NB4 (cell line): ENCODE measurements around the gene KRTAP10-7.
"Not testable (repeated sequence)": the region's sequence is repeated elsewhere in the genome, so short reads cannot be mapped to it uniquely, and the experiment has no call there.

Experiments
- DNase-seq: peaks from one replicate; pipeline ENCODE4 v3.0.0; 2010; ENCODE audit warnings: low read depth
- H3K4me3 ChIP-seq: one replicate; pipeline ENCODE4 v1.5.1; 2011; ENCODE audit warnings: mild to moderate bottlenecking, low read depth, low read length, moderate library complexity
- MAX ChIP-seq: IDR thresholded peaks from 2 replicates; pipeline ENCODE4 v1.6.1; 2011; ENCODE audit warnings: low read depth, low read length
- MYC ChIP-seq: IDR thresholded peaks from 2 replicates; pipeline ENCODE4 v1.6.1; 2011; ENCODE audit warnings: low read depth, low read length
- POLR2A ChIP-seq: IDR thresholded peaks from 2 replicates; pipeline ENCODE4 v1.6.1; 2011; ENCODE audit warnings: mild to moderate bottlenecking; ENCODE audit not compliant: insufficient read length; ENCODE audit errors: extremely low read depth
- TF ChIP-seq, protein P1 (sequence below): IDR thresholded peaks from one replicate; pipeline ENCODE4 v1.5.1; 2012; ENCODE audit warnings: low read depth, low read length

Gene KRTAP10-7

DNA sequence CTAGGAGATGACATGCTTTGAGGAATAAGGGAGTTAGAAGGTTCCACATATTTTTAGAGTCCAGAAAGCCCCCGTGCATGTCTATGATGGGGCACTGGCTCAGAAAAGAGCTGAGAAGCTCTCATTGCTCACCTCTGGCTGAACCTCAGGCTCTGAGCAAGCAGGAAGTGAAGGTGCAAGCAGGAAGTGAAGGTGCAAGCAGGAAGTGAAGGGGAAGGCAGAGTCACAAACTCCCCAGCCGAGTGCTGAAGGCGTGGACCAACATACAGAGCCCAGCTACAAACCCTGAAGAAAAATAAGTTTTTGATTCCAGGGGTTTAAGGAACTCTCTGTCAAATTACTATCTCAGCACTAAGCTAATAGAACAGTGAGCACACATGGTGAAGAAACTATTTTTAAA, 18.5 kb downstream of the KRTAP10-7 start:
- no peak for DNase-seq
- TF ChIP-seq POLR2A = no peak
- TF ChIP-seq, protein P1, sequence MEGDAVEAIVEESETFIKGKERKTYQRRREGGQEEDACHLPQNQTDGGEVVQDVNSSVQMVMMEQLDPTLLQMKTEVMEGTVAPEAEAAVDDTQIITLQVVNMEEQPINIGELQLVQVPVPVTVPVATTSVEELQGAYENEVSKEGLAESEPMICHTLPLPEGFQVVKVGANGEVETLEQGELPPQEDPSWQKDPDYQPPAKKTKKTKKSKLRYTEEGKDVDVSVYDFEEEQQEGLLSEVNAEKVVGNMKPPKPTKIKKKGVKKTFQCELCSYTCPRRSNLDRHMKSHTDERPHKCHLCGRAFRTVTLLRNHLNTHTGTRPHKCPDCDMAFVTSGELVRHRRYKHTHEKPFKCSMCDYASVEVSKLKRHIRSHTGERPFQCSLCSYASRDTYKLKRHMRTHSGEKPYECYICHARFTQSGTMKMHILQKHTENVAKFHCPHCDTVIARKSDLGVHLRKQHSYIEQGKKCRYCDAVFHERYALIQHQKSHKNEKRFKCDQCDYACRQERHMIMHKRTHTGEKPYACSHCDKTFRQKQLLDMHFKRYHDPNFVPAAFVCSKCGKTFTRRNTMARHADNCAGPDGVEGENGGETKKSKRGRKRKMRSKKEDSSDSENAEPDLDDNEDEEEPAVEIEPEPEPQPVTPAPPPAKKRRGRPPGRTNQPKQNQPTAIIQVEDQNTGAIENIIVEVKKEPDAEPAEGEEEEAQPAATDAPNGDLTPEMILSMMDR = no peak
- no peak for TF ChIP-seq MAX
- TF ChIP-seq MYC = no peak
- no peak overlapping the region for H3K4me3 ChIP-seq

- TF ChIP-seq, protein P1 = no peak
- TF ChIP-seq MYC = no peak
- TF ChIP-seq MAX = no peak
- TF ChIP-seq POLR2A = no peak
- H3K4me3 ChIP-seq = no peak overlapping the region
- no peak for DNase-seq
Measured at GRCh38 chr21:44619886-44620285, 19.5 kb downstream of the KRTAP10-7 start.

- no peak overlapping the region for H3K4me3 ChIP-seq
- no peak for DNase-seq
- no peak for TF ChIP-seq MAX
- no peak for TF ChIP-seq MYC
Measured at GRCh38 chr21:44623575-44623974, 23.2 kb downstream of the KRTAP10-7 start.

GRCh38 chr21:44625756-44626155, 25.4 kb downstream of the KRTAP10-7 start:
- DNase-seq = no peak

DNA sequence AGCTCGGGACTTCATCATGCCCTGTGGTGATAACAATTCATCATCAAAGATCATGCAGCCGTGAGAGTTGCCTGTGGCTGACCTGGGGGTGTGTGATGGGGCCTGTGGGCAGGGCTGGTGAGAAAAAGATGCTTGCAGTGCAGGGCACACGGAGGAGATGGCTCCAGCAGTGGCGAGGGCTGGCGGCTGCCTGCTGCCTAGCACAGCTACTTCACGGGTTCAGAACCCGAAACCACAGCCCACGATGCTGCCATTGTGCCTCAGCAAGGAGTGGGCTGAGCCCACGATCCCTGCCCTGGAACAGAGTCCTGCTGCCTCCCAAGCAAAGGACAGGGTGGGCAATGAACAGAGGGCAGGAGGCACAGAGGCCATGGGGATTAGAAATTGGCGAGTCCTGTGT, 25.9 kb downstream of the KRTAP10-7 start:
- TF ChIP-seq POLR2A = no peak
- TF ChIP-seq, protein P1 = no peak
- no peak for TF ChIP-seq MAX
- no peak for TF ChIP-seq MYC
- no peak for DNase-seq
- no peak overlapping the region for H3K4me3 ChIP-seq

More at GRCh38 chr21:44625756-44626155, 25.4 kb downstream of the KRTAP10-7 start:
- H3K4me3 ChIP-seq = no peak overlapping the region
- TF ChIP-seq MYC (no peak), MAX (no peak), POLR2A (no peak)
- TF ChIP-seq, protein P1 = no peak

- no peak for DNase-seq
- TF ChIP-seq MAX (no peak), POLR2A (no peak), MYC (no peak)
- TF ChIP-seq, protein P1 = no peak
- H3K4me3 ChIP-seq = no peak within 1 kb of the TSS
Measured at GRCh38 chr21:44626673-44627143, 26.3 kb downstream of the KRTAP10-7 start, which contains the start of gene KRTAP10-9. KRTAP10-9 (plus strand) TSS chr21:44627093; CDS start chr21:44627172, 79 bp downstream.

DNA sequence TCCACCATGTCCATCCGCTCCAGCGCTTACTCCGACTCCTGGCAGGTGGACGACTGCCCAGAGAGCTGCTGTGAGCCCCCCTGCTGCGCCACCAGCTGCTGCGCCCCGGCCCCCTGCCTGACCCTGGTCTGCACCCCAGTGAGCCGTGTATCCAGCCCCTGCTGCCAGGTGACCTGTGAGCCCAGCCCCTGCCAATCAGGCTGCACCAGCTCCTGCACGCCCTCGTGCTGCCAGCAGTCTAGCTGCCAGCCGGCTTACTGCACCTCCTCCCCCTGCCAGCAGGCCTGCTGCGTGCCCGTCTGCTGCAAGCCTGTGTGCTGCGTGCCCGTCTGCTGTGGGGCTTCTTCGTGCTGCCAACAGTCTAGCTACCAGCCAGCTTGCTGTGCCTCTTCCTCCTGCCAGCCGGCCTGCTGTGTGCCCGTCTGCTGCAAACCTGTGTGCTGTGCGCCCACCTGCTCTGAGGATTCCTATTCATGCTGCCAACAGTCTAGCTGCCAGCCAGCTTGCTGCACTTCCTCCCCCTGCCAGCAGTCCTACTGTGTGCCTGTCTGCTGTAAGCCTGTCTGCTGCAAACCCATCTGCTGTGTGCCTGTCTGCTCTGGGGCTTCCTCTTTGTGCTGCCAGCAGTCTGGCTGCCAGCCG, 26.9 kb downstream of the KRTAP10-7 start:
- DNase-seq, H3K4me3 ChIP-seq: not testable (repeated sequence)

GRCh38 chr21:44627831-44628233, 27.4 kb downstream of the KRTAP10-7 start:
- H3K4me3 ChIP-seq, DNase-seq: not testable (repeated sequence)
